Skeletal muscle tissue (tissue), 4 donors: ENCODE results near the gene EFNB1. TPM values are rescaled to one million over a fixed set of nuclear protein-coding genes. Genes with fewer than 3 reads are reported as not detected.
"Not testable (repeated sequence)": the region's sequence is repeated elsewhere in the genome, so short reads cannot be mapped to it uniquely, and the experiment has no call there.

ENCODE experiments used
- H3K27ac ChIP-seq: one replicate; pipeline ENCODE4 v1.7.0; 2013; ENCODE audit warnings: mild to moderate bottlenecking, low read depth, low read length, inconsistent platforms
- H3K27me3 ChIP-seq, 3 donors: one replicate each; pipeline ENCODE4 v1.7.0; 2013; ENCODE audit warnings: low read length in 3 of 3; ENCODE audit not compliant: control insufficient read depth in 3 of 3, insufficient read depth in 3 of 3
- H3K36me3 ChIP-seq, 3 donors: one replicate each; pipeline ENCODE4 v1.7.0; 2013; ENCODE audit warnings: low read length in 3 of 3; ENCODE audit not compliant: control insufficient read depth in 3 of 3, insufficient read depth in 3 of 3
- H3K4me1 ChIP-seq, 3 donors: one replicate each; pipeline ENCODE4 v1.7.0; 2013; ENCODE audit warnings: low read length in 3 of 3, mild to moderate bottlenecking in 3 of 3; ENCODE audit not compliant: control insufficient read depth in 3 of 3, insufficient read depth in 3 of 3
- H3K4me3 ChIP-seq, 3 donors: one replicate each; pipeline ENCODE4 v1.7.0; 2013; ENCODE audit warnings: low read length in 3 of 3
- H3K9ac ChIP-seq, 3 donors: one replicate each; pipeline ENCODE4 v1.7.0; 2013; ENCODE audit warnings: low read length in 3 of 3, mild to moderate bottlenecking in 3 of 3, moderate library complexity in 2 of 3, low read depth in 1 of 3
- H3K9me3 ChIP-seq, 3 donors: one replicate each; pipeline ENCODE4 v1.7.0; 2013; ENCODE audit warnings: low read length in 3 of 3; ENCODE audit not compliant: control insufficient read depth in 3 of 3
- total RNA-seq: library from RNA; depleted of rRNA; stranded (reverse); fragments of >200 nt; gene quantifications from one replicate; pipeline ENCODE4 v1.2.3, GENCODE V29; 2014
- donor health status: Osteomylitis.

The EFNB1 gene
- total RNA-seq = 27.7 TPM

DNA sequence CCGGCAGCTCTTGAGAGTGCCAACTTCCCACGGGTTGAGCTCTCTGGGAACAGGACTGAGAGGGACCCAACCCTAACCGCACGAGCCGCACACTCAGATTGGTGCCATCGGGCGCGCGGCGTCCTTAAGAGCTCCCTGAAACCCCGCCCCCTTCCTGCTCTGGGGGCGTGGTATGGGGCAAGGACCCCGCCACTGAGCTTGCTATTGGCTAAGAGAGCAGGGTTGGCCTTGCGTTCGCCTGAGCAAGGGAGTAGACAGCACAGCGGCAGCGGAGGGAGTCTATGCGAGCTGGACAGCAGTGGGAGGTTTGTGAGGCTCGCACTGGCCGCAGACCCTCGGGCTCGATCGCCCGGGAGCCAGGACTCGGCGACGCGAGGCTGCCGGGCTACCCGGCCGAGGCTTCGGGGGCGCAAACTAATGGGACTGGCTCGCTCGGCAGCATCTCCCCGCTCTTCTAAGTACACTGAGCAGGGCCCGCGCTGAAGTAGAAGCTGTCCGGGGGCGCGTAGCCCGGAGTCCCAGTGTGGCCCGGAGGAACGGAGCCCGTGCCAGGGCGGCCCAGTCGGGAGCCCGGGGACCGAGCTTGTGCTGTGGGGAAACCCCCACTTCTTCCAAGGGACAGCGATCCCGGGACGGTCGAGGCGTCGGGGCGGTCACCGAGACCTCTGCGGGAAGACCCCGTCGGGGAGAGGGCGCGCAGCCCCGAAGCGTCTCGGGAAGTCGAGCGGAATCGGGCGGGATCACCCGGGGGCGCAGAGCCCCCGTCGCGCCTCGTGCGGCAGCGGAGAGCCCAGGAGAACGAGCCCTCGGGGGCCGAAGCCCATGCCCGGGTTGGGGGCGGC, at the start of gene EFNB1:
Gene EFNB1 (plus strand): TSS at position 282 of the 842 bp plus-strand sequence. CDS start 756 bp downstream, outside the sequence.
- Histone ChIP-seq H3K9ac (peak within 1 kb of the TSS; percentile 65 to 86 (median 81)), H3K27ac (peak within 1 kb of the TSS; percentile 59), H3K4me1 (peaks cover 3 to 28% (median 18%) of the 10 kb centered on the region in 3 donors), H3K9me3 (no peaks in the 10 kb centered on the region), H3K36me3 (no peaks in the 10 kb centered on the region), H3K4me3 (peak within 1 kb of the TSS; percentile 76 to 81 (median 81)), H3K27me3 (peaks cover 0 to 10% (median 0%) of the 10 kb centered on the region in 3 donors)

DNA sequence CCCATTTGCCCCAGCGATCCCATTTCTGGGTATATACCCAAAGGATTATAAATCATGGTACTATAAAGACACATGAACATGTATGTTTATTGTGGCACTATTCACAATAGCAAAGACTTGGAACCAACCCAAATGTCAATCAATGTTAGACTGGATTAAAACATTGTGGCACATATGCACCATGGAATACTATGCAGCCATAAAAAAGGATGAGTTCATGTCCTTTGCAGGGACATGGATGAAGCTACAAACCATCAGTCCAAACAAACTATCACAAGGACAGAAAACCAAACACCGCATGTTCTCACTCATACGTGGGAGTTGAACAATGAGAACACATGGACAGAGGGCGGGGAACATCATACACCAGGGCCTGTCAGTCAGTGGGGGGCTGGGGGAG, 47.5 kb upstream of the EFNB1 start:
- H3K4me1 ChIP-seq, H3K27me3 ChIP-seq, H3K4me3 ChIP-seq, H3K9me3 ChIP-seq, H3K9ac ChIP-seq, H3K27ac ChIP-seq, H3K36me3 ChIP-seq: not testable (repeated sequence)

DNA sequence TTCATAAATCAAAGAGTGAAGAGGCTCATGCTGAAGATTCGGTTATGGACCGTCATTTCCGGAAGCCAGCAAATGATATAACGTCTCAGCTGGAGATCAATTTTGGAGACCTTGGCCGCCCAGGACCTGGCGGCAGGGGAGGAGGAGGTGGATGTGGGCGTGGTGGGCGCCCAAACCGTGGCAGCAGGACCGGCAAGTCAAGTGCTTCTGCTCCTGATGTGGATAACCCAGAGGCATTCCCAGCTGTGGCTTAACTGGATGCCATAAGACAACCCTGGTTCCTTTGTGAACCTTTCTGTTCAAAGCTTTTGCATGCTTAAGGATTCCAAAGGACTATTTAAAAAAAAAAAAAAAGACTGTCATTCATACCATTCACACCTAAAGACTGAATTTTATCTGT, 44.0 kb upstream of the EFNB1 start:
- Histone ChIP-seq H3K27me3 (no peaks in the 10 kb centered on the region), H3K4me3 (no peak overlapping the region), H3K9ac (no peak overlapping the region), H3K9me3 (no peaks in the 10 kb centered on the region), H3K27ac (no peak overlapping the region), H3K36me3 (no peaks in the 10 kb centered on the region), H3K4me1 (no peaks in the 10 kb centered on the region)

GRCh38 chrX:68786581-68786980, 42.2 kb upstream of the EFNB1 start:
- H3K36me3 ChIP-seq, H3K4me1 ChIP-seq, H3K4me3 ChIP-seq, H3K9me3 ChIP-seq, H3K9ac ChIP-seq, H3K27me3 ChIP-seq, H3K27ac ChIP-seq: not testable (repeated sequence)

DNA sequence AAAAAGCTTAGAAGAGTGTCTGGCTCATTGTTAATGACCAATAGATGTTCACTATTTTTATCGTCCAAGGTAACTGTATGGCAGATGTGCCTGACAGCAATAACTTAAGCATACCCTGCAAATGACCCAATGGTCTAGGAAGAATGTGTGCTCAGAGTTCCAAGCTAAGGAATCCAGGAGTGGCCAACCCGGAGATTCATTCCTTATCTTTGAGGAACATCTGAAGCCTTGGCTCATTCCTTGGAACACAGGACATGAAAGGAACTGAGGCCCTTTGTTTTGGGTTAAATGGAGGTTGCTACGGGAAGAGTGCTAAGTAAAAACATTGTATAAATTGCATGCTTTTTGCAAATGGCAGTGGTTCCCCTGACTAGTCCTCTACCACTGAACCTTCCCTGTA, 38.9 kb upstream of the EFNB1 start:
- Histone ChIP-seq H3K4me1 (no peaks in the 10 kb centered on the region), H3K4me3 (no peak overlapping the region), H3K9ac (no peak overlapping the region), H3K9me3 (peaks cover 0 to 3% (median 0%) of the 10 kb centered on the region in 3 donors), H3K36me3 (no peaks in the 10 kb centered on the region), H3K27me3 (peaks cover 0 to 5% (median 0%) of the 10 kb centered on the region in 3 donors), H3K27ac (no peak overlapping the region)

GRCh38 chrX:68792083-68792482, 36.7 kb upstream of the EFNB1 start:
- Histone ChIP-seq H3K27me3 (peaks cover 0 to 16% (median 0%) of the 10 kb centered on the region in 3 donors), H3K36me3 (no peaks in the 10 kb centered on the region), H3K4me3 (no peak overlapping the region), H3K27ac (no peak overlapping the region), H3K9ac (no peak overlapping the region), H3K9me3 (peaks cover 0 to 3% (median 0%) of the 10 kb centered on the region in 3 donors), H3K4me1 (no peaks in the 10 kb centered on the region)

GRCh38 chrX:68794461-68794860, 34.4 kb upstream of the EFNB1 start:
- H3K27ac ChIP-seq = no peak overlapping the region
- H3K4me3 ChIP-seq = no peak overlapping the region
- no peaks in the 10 kb centered on the region for H3K36me3 ChIP-seq
- peaks cover 0 to 16% (median 0%) of the 10 kb centered on the region in 3 donors for H3K27me3 ChIP-seq
- H3K4me1 ChIP-seq = no peaks in the 10 kb centered on the region
- H3K9ac ChIP-seq = no peak overlapping the region
- H3K9me3 ChIP-seq = peaks cover 0 to 3% (median 0%) of the 10 kb centered on the region in 3 donors

- Histone ChIP-seq H3K9ac (no peak overlapping the region), H3K36me3 (no peaks in the 10 kb centered on the region), H3K4me3 (no peak overlapping the region), H3K9me3 (peaks cover 0 to 3% (median 0%) of the 10 kb centered on the region in 3 donors), H3K27me3 (peaks cover 0 to 23% (median 0%) of the 10 kb centered on the region in 3 donors), H3K27ac (no peak overlapping the region), H3K4me1 (no peaks in the 10 kb centered on the region)
Measured at GRCh38 chrX:68795741-68796140, 33.1 kb upstream of the EFNB1 start.

DNA sequence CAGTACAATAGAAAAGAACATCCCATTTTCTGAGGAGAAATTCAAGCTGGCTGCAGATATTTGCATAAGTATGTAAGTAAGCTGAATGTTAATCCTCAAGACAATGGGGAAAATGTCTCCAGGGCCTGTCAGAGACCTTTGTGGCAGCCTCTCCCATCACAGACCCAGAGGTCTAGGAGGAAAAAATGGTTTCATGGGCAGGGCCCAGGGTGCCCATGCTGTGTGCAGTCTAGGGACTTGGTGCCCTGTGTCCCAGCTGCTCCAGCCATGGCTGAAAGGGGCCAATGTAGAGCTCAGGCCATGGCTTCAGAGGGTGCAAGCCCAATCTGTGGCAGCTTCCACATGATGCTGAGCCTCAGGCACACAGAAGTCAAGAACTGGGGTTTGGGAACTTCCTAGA, 30.4 kb upstream of the EFNB1 start:
- not testable (repeated sequence) for H3K27ac ChIP-seq, H3K36me3 ChIP-seq, H3K9ac ChIP-seq, H3K9me3 ChIP-seq, H3K4me1 ChIP-seq, H3K4me3 ChIP-seq
- peaks cover 0 to 27% (median 0%) of the 10 kb centered on the region in 3 donors for H3K27me3 ChIP-seq

DNA sequence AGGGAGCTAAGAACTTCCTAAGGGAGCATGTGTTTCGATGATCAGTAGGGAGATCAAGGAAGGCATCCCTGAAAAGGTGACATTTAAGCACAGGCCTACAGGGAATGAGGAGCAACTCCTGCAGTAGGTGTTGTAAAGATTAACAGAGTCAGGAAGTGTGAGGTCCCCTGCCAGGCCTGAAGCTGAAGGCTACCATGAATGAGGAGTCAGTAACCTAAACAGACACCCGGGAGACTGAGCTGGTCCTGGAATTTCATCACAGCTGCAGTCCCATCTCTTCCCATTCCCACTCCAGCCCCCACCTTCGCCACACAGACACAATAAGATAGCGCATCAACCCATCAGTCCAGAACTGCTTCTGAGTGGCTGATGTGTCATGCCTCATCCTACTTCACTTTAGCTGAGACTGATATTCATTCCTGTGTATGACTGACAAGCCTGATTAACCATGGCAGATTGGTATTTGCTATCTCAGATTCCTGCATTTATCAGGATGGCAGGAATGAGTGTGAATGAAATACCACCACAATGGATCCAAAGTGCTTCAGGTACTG, 27.0 kb upstream of the EFNB1 start:
- Histone ChIP-seq H3K9ac (no peak overlapping the region), H3K4me3 (no peak overlapping the region), H3K36me3 (no peaks in the 10 kb centered on the region), H3K27me3 (peaks cover 0 to 11% (median 0%) of the 10 kb centered on the region in 3 donors), H3K9me3 (no peaks in the 10 kb centered on the region), H3K27ac (no peak overlapping the region), H3K4me1 (no peaks in the 10 kb centered on the region)
